VCaP (cell line): ENCODE data around the gene CCDC50.

Source experiments
- H3K27ac ChIP-seq: fragments of 450-650 bp; 2 replicates; pipeline ENCODE4 v1.5.1; 2017
- CTCF ChIP-seq: fragments of 450-650 bp; conservative IDR thresholded peaks from 2 replicates; pipeline ENCODE4 v1.5.1; 2017; ENCODE audit warnings: mild to moderate bottlenecking, moderate library complexity

Gene CCDC50

GRCh38 chr3:191438150-191438814, 109.1 kb downstream of the CCDC50 start:
- no peak for TF ChIP-seq CTCF
- H3K27ac ChIP-seq, result no peak overlapping the region

GRCh38 chr3:191440532-191440931, 111.3 kb downstream of the CCDC50 start:
- H3K27ac ChIP-seq, result no peak overlapping the region
- TF ChIP-seq CTCF, result no peak

- H3K27ac ChIP-seq, result no peak overlapping the region
- no peak for TF ChIP-seq CTCF
Measured at GRCh38 chr3:191441687-191442086, 112.5 kb downstream of the CCDC50 start.

GRCh38 chr3:191444569-191444968, 115.4 kb downstream of the CCDC50 start:
- TF ChIP-seq CTCF, result no peak
- H3K27ac ChIP-seq, result no peak overlapping the region
